NCI-H1092 treated with DMSO at 0.1 percent for 48 hours (cell line): ENCODE results near the gene HDAC1.
"Not testable (repeated sequence)": the region's sequence is repeated elsewhere in the genome, so short reads cannot be mapped to it uniquely, and the experiment has no call there.

Experiments used
- DNase-seq: peaks from one replicate; lab custom pipeline; 2025; lab: John Stamatoyannopoulos, UW

Gene HDAC1

GRCh38 chr1:32274646-32275340 lies 17.1 kb upstream of the HDAC1 start:
- DNase-seq: no peak

- DNase-seq: no peak
Observed at GRCh38 chr1:32275424-32275823, 16.5 kb upstream of the HDAC1 start.

- DNase-seq: no peak
Observed at GRCh38 chr1:32276032-32276782, 15.7 kb upstream of the HDAC1 start.

GRCh38 chr1:32284777-32285176 lies 7.1 kb upstream of the HDAC1 start:
- DNase-seq: not testable (repeated sequence)

- no peak for DNase-seq
Observed at GRCh38 chr1:32285658-32286057, 6.2 kb upstream of the HDAC1 start.

GRCh38 chr1:32286763-32287162 lies 5.1 kb upstream of the HDAC1 start:
- no peak for DNase-seq

GRCh38 chr1:32289256-32289655 lies 2.6 kb upstream of the HDAC1 start:
- DNase-seq: no peak

- no peak for DNase-seq
Observed at GRCh38 chr1:32291145-32291707, 657 bp upstream of the HDAC1 start.

- not testable (repeated sequence) for DNase-seq
Observed at GRCh38 chr1:32298211-32298610, 6.3 kb downstream of the HDAC1 start.

- no peak for DNase-seq
Observed at GRCh38 chr1:32299327-32299726, 7.4 kb downstream of the HDAC1 start.

GRCh38 chr1:32303358-32303757 lies 11.5 kb downstream of the HDAC1 start:
- no peak for DNase-seq

- no peak for DNase-seq
Observed at GRCh38 chr1:32303997-32304622, 12.2 kb downstream of the HDAC1 start.

- DNase-seq: no peak
Observed at GRCh38 chr1:32305310-32305709, 13.4 kb downstream of the HDAC1 start.

GRCh38 chr1:32307324-32307723 lies 15.4 kb downstream of the HDAC1 start:
- no peak for DNase-seq

GRCh38 chr1:32309960-32310359 lies 18.1 kb downstream of the HDAC1 start:
- DNase-seq: no peak

GRCh38 chr1:32311709-32312393 lies 20.0 kb downstream of the HDAC1 start:
- no peak for DNase-seq

- DNase-seq: no peak
Observed at GRCh38 chr1:32316903-32317277, 25.0 kb downstream of the HDAC1 start.

- DNase-seq: no peak
Observed at GRCh38 chr1:32318127-32318869, 26.4 kb downstream of the HDAC1 start.

- no peak for DNase-seq
Observed at GRCh38 chr1:32321712-32322291, 29.9 kb downstream of the HDAC1 start.

GRCh38 chr1:32327204-32327603 lies 35.3 kb downstream of the HDAC1 start:
- DNase-seq: no peak

- no peak for DNase-seq
Observed at GRCh38 chr1:32329931-32330466, 38.1 kb downstream of the HDAC1 start.
